HepG2 (cell line): Measurements from ENCODE around the gene CD274. TPM values are rescaled to one million over a fixed set of nuclear protein-coding genes. Genes with fewer than 3 reads are reported as not detected.

Source experiments
- BRD4 ChIP-seq: sonication (generic); formaldehyde crosslinking; IDR thresholded peaks from 2 replicates; pipeline ENCODE4 v1.4.0; 2020; ENCODE audit warnings: missing genetic modification reagents
- CENPT ChIP-seq: sonication (generic); formaldehyde crosslinking; IDR thresholded peaks from 2 replicates; pipeline ENCODE4 v1.8.0; 2022; ENCODE audit warnings: low read depth, mild to moderate bottlenecking, moderate library complexity, missing genetic modification reagents
- EEA1 ChIP-seq: sonication (generic); formaldehyde crosslinking; IDR thresholded peaks from 2 replicates; pipeline ENCODE4 v1.5.1; 2020; ENCODE audit warnings: mild to moderate bottlenecking, missing genetic modification reagents, borderline replicate concordance
- ELF3 ChIP-seq: IDR thresholded peaks from 2 replicates; pipeline ENCODE4 v1.6.1; 2016; ENCODE audit warnings: missing genetic modification reagents, missing compliant biosample characterization
- GATA4 ChIP-seq: sonication (generic); IDR thresholded peaks from 2 replicates; pipeline ENCODE4 v1.6.1; 2016; ENCODE audit warnings: antibody characterized with exemption, low read depth, borderline replicate concordance
- HDAC1 ChIP-seq: sonication (generic); formaldehyde crosslinking; IDR thresholded peaks from 2 replicates; pipeline ENCODE4 v1.5.1; 2020; ENCODE audit warnings: mild to moderate bottlenecking, missing genetic modification reagents
- HDAC2 ChIP-seq: sonication (generic); formaldehyde crosslinking; IDR thresholded peaks from 2 replicates; pipeline ENCODE4 v1.4.0; 2020; ENCODE audit warnings: missing genetic modification reagents
- KDM3A ChIP-seq: IDR thresholded peaks from 2 replicates; pipeline ENCODE4 v1.6.1; 2018; ENCODE audit warnings: low read depth, missing compliant biosample characterization
- MTF2 ChIP-seq: sonication (generic); formaldehyde crosslinking; IDR thresholded peaks from 2 replicates; pipeline ENCODE4 v1.5.0; 2020; ENCODE audit warnings: missing genetic modification reagents, borderline replicate concordance
- MXI1 ChIP-seq: IDR thresholded peaks from 3 replicates; pipeline ENCODE4 v1.6.1; 2012; ENCODE audit warnings: low read depth, low read length, inconsistent platforms, borderline replicate concordance
- NAIF1 ChIP-seq: sonication (generic); formaldehyde crosslinking; IDR thresholded peaks from 2 replicates; pipeline ENCODE4 v1.5.0; 2020; ENCODE audit warnings: mild to moderate bottlenecking, missing genetic modification reagents, borderline replicate concordance
- PPARG ChIP-seq: conservative IDR thresholded peaks from 2 replicates; pipeline ENCODE4 v1.6.1; 2016; ENCODE audit warnings: missing biosample characterization, missing genetic modification reagents
- SKI ChIP-seq: fragments of 450-650 bp; IDR thresholded peaks from one replicate; pipeline ENCODE4 v1.6.1; 2018; ENCODE audit warnings: mild to moderate bottlenecking; ENCODE audit not compliant: partially characterized antibody
- SMC3 ChIP-seq: IDR thresholded peaks from 2 replicates; pipeline ENCODE4 v1.6.1; 2011; ENCODE audit warnings: low read length, improper control_type of control experiment
- SOX13 ChIP-seq, 3 experiments: fragments of 450-650 bp in 1 of 3; sonication (generic) in 1 of 3; formaldehyde crosslinking in 1 of 3; IDR thresholded peaks in 2 of 3; conservative IDR thresholded peaks in 1 of 3; 2 replicates each; pipeline versions ENCODE4 v1.5.0 to v1.6.1; 2016 to 2020; ENCODE audit warnings: antibody characterized with exemption in 1 of 3, mild to moderate bottlenecking in 1 of 3, missing compliant biosample characterization in 1 of 3, missing genetic modification reagents in 1 of 3, moderate library complexity in 1 of 3
- TAF1 ChIP-seq: sonication (generic); formaldehyde crosslinking; IDR thresholded peaks from 2 replicates; pipeline ENCODE4 v1.4.0; 2020; ENCODE audit warnings: missing genetic modification reagents
- ZNF468 ChIP-seq: sonication (generic); formaldehyde crosslinking; IDR thresholded peaks from 2 replicates; pipeline ENCODE4 v1.8.0; 2022; ENCODE audit warnings: mild to moderate bottlenecking, moderate library complexity, missing genetic modification reagents
- ZNF883 ChIP-seq: sonication (generic); formaldehyde crosslinking; IDR thresholded peaks from 2 replicates; pipeline ENCODE4 v1.5.1; 2020; ENCODE audit warnings: mild to moderate bottlenecking, missing genetic modification reagents; ENCODE audit errors: not compliant biosample characterization
- ZSCAN21 ChIP-seq: sonication (generic); formaldehyde crosslinking; IDR thresholded peaks from 2 replicates; pipeline ENCODE4 v1.8.0; 2022; ENCODE audit warnings: mild to moderate bottlenecking, missing genetic modification reagents, moderate library complexity, borderline replicate concordance
- ZZZ3 ChIP-seq: sonication (generic); formaldehyde crosslinking; IDR thresholded peaks from 2 replicates; pipeline ENCODE4 v1.4.0; 2020; ENCODE audit warnings: missing genetic modification reagents, mild to moderate bottlenecking, borderline replicate concordance
- polyA plus RNA-seq, 8 experiments: library from polyadenylated mRNA; depleted of rRNA in 3 of 8; stranded (reverse) in 7 of 8; unstranded in 1 of 8; fragments of >200 nt; fragmentation: Illumina TruSeq in 4 of 8; extraction: Trizol in 4 of 8; gene quantifications; 2 replicates each; pipeline versions ENCODE4 v1.2.1 to v1.2.3, GENCODE V29; 2011 to 2016; ENCODE audit warnings: low read depth in 4 of 8, missing spikeins in 1 of 8, mixed read lengths in 1 of 8; ENCODE audit not compliant: insufficient read depth in 1 of 8
- total RNA-seq, 5 experiments: library from RNA; depleted of rRNA; stranded (reverse); fragments of >200 nt; fragmentation: Illumina TruSeq; extraction: Trizol; gene quantifications; 2 replicates each; pipeline ENCODE4 v1.2.3, GENCODE V29; 2016; ENCODE audit warnings: low read depth in 1 of 5
- TF ChIP-seq, protein P1 (sequence below), 2 experiments: sonication (generic) in 1 of 2; formaldehyde crosslinking in 1 of 2; IDR thresholded peaks; 2 replicates each; pipeline versions ENCODE4 v1.4.0 to v1.6.1; 2018 to 2020; ENCODE audit warnings: missing genetic modification reagents in 2 of 2, borderline replicate concordance in 1 of 2, low read depth in 1 of 2, mild to moderate bottlenecking in 1 of 2, missing biosample characterization in 1 of 2
- TF ChIP-seq, protein P2 (sequence below), 2 experiments: fragments of 450-650 bp in 1 of 2; sonication (generic) in 1 of 2; formaldehyde crosslinking; IDR thresholded peaks; 2 replicates each; pipeline versions ENCODE4 v1.5.0 to v1.8.0; 2020 to 2022; ENCODE audit warnings: mild to moderate bottlenecking in 1 of 2, missing genetic modification reagents in 1 of 2

The CD274 gene
- total and polyA plus RNA-seq, 2 of the 13 experiments (the other 11 are each of a cell fraction or from before 2014, with no cell fraction given), result 0.17 to 0.49 TPM

DNA sequence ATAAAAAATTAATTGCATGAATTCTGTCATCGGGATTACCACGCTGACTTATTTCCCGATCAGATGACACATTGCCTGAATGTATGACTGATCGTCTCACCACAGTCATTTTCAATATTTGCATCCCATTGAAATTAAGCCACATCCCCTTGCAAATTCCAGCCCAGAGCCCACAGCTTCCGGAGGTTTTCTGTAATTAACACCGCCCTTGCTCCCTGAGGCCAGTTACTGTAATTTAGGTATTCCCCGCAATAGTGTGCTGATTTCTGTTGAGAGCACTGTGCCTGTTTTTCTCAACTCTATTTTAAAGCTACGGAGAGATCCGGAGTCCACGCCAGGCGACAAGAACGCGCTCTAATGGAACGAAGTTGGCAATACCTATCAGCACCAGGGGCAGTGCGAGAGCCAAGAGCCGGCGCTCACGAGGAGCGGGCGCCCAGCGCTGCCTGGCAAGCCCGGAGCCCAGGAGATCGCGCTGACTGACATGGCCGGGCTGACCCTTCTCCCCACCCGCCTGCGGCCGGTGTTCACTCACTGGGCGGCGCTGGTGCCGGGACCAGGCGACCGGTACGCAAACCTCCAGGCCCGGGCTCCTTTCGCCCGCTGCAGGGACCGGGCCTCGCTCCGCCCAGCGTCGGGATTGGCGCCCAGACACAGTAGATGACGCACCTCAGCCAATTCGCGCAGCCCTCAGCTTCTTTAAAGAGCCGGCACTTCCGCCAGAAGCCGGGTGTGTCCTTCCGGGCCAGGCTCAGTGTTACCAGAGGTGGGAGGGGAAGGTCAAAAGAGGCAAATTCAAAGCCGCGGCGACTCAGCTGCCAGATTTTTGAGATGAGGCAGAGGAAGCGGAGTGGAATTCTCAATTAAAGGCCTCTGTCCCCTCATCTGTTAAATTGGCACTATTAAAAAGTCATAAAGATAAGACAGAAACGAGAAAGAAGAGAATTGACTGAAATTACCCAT is 12.8 kb upstream of the CD274 start, which contains the start of gene PLGRKT (continued):
- TF ChIP-seq EEA1 (peak; percentile 21; the same call in 1 of the 2 replicates), NAIF1 (CRISPR knock-in tag) (peak; percentile 94), PPARG (CRISPR knock-in tag) (peak; percentile 33; the same call in 1 of the 2 replicates), SOX13 (IDR thresholded peaks at IDR 0.05) (no peak), SOX13 (CRISPR knock-in tag; conservative IDR thresholded peaks at IDR 0.05 in 1 of 2, IDR thresholded peaks at IDR 0.05 in 1 of 2) (peak in 1 of 2 experiments; percentile 46; a peak in 1 of 4 replicates), ZNF883 (CRISPR knock-in tag) (no peak), HDAC1 (CRISPR knock-in tag) (peak; percentile 84), TAF1 (CRISPR knock-in tag) (peak; percentile 92), MTF2 (CRISPR knock-in tag) (peak; percentile 55; the same call in 1 of the 2 replicates), CENPT (CRISPR knock-in tag) (0 out of 2 replicates have a peak, but pooled peaks have one; percentile 42), KDM3A (CRISPR knock-in tag) (0 out of 2 replicates have a peak, but pooled peaks have one; percentile 45), BRD4 (CRISPR knock-in tag) (peak; percentile 86; the same call in 1 of the 2 replicates), HDAC2 (CRISPR knock-in tag) (peak; percentile 50; the same call in 1 of the 2 replicates), GATA4 (no peak), ZSCAN21 (CRISPR knock-in tag) (peak; percentile 94; the same call in 1 of the 2 replicates), MXI1 (peak; percentile 82; the same call in 1 of the 3 replicates), ZNF468 (CRISPR knock-in tag) (peak; percentile 80; the same call in 1 of the 2 replicates), SKI (peak; percentile 18), ZZZ3 (CRISPR knock-in tag) (peak; percentile 47; the same call in 1 of the 2 replicates), SMC3 (no peak), ELF3 (CRISPR knock-in tag) (peak; percentile 55)
- TF ChIP-seq, protein P1, sequence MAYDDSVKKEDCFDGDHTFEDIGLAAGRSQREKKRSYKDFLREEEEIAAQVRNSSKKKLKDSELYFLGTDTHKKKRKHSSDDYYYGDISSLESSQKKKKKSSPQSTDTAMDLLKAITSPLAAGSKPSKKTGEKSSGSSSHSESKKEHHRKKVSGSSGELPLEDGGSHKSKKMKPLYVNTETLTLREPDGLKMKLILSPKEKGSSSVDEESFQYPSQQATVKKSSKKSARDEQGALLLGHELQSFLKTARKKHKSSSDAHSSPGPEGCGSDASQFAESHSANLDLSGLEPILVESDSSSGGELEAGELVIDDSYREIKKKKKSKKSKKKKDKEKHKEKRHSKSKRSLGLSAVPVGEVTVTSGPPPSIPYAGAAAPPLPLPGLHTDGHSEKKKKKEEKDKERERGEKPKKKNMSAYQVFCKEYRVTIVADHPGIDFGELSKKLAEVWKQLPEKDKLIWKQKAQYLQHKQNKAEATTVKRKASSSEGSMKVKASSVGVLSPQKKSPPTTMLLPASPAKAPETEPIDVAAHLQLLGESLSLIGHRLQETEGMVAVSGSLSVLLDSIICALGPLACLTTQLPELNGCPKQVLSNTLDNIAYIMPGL (CRISPR knock-in tag; IDR thresholded peaks at IDR 0.05; ENCODE audit: borderline replicate concordance in 1 of 2, low read depth in 1 of 2), result peak; percentile 88 to 89
- TF ChIP-seq, protein P2, sequence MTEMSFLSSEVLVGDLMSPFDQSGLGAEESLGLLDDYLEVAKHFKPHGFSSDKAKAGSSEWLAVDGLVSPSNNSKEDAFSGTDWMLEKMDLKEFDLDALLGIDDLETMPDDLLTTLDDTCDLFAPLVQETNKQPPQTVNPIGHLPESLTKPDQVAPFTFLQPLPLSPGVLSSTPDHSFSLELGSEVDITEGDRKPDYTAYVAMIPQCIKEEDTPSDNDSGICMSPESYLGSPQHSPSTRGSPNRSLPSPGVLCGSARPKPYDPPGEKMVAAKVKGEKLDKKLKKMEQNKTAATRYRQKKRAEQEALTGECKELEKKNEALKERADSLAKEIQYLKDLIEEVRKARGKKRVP (CRISPR knock-in tag; IDR thresholded peaks at IDR 0.05), result 0 out of 4 replicates have a peak, but pooled peaks of 1 of the 2 experiments have one; percentile 9
